NCI-H524 treated with DMSO at 0.1 percent for 48 hours (cell line): ENCODE measurements around the gene ASB4.
"Not testable (repeated sequence)": the region's sequence is repeated elsewhere in the genome, so short reads cannot be mapped to it uniquely, and the experiment has no call there.

Source experiments
- DNase-seq: peaks from one replicate; lab custom pipeline; 2025; lab: John Stamatoyannopoulos, UW

The ASB4 gene

DNA sequence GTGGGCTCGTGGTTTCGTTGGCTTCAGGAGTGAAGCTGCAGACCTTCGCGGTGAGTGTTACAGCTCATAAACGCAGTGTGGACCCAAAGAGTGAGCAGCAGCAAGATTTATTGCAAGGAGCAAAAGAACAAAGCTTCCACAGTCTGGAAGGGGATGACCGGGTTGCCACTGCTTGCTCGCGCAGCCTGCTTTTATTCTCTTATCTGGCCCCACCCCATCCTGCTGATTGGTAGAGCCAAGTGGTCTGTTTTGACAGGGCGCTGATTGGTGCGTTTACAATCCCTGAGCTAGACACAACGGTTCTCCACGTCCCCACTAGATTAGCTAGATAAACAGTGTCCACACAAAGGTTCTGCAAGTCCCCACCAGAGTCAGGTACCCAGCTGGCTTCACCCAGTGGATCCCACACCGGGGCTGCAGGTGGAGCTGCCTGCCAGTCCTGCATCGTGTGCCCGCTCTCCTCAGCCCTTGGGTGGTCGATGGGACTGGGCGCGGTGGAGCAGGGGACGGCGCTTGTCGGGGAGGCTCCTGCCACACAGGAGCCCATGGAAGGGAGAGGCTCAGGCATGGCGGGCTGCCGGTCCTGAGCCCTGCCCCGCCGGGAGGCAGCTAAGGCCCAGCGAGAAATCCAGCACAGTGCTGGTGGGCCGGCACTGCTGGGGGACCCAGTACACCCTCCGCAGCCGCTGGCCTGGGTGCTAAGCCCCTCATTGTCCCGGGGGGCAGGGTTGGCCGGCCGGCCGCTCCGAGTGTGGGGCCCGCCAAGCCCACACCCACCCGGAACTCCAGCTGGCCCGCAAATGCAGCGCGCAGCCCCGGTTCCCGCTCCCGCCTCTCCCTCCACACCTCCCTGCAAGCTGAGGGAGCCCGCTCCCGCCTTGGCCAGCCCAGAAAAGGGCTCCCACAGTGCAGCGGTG is 66.5 kb downstream of the ASB4 start:
- DNase-seq, result not testable (repeated sequence)

DNA sequence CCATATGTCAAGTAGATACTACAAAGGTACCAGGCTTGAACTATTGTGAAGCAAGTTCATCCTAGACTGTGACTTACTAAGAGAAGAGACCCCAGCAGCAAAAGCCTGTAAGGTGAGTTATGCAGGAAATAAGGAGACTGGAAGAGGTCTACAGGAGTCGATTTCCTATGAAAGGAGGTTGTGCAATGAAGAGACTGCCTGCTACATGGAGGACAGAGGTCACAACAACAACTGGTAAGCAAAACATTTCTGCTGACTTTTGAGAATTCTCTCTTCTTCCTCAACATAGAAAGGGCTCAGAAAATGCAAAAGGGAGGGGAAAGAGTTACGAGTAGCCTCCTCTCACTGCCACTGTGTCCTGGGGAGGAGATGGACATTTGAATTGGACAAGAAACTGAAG is 68.2 kb downstream of the ASB4 start:
- no peak for DNase-seq

- DNase-seq, result no peak
Observed at GRCh38 chr7:95556777-95557176, 71.0 kb downstream of the ASB4 start.

GRCh38 chr7:95558864-95559263 is 73.1 kb downstream of the ASB4 start:
- no peak for DNase-seq

DNA sequence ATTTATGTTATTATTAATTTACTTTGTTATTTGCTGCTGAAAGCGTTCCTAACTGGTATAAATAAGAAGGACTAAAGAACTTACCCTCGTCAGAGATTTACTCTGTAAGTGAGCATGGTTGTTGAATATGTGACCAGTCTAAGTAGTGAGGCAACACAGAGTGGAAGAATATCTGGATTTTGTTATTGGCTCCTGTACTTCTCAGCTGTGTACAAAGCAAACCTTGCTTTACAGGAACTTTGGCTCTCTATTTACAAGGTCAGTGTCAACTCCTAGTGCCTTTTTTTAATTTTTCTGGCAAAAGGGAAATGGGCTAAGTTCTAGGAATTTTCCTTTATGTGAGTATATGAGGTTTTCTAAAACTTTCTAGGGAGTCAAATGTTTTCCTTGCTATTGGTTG is 74.9 kb downstream of the ASB4 start:
- no peak for DNase-seq

- DNase-seq, result no peak
Observed at GRCh38 chr7:95569720-95570119, 84.0 kb downstream of the ASB4 start.

GRCh38 chr7:95577137-95577536 is 91.4 kb downstream of the ASB4 start:
- DNase-seq, result no peak

DNA sequence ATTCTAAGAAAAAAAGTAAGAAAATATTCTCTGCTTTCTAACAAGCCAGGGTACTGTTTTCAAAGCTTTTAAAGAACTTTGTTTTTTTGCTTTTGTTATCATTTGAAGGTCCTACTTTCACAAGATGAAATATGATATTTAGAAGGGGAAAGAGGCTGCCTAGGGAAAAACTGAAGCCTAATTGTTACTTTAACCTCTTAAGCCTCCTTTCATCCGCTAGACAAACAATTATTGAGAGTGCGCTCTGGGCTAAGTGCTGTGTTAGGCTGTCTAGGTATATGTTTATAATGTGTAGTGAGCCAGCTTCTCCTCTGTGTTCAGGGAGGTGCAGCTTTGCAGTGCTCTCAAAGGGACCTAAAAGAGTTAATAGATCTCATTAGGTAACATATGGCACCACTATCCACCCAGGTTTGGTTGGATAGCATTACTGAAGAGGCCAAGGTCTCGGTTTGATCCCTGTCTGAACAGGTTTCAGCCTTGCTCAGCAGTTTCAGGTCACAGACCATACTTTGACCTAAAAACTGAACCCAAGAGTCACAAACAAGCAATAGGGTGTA is 92.6 kb downstream of the ASB4 start:
- DNase-seq, result peak; percentile 98

GRCh38 chr7:95579318-95579717 is 93.6 kb downstream of the ASB4 start:
- DNase-seq, result no peak

- no peak for DNase-seq
Observed at GRCh38 chr7:95581467-95581866, 95.7 kb downstream of the ASB4 start.

- DNase-seq, result no peak
Observed at GRCh38 chr7:95582578-95583293, 97.0 kb downstream of the ASB4 start.

- DNase-seq, result no peak
Observed at GRCh38 chr7:95583834-95584621, 98.3 kb downstream of the ASB4 start.

DNA sequence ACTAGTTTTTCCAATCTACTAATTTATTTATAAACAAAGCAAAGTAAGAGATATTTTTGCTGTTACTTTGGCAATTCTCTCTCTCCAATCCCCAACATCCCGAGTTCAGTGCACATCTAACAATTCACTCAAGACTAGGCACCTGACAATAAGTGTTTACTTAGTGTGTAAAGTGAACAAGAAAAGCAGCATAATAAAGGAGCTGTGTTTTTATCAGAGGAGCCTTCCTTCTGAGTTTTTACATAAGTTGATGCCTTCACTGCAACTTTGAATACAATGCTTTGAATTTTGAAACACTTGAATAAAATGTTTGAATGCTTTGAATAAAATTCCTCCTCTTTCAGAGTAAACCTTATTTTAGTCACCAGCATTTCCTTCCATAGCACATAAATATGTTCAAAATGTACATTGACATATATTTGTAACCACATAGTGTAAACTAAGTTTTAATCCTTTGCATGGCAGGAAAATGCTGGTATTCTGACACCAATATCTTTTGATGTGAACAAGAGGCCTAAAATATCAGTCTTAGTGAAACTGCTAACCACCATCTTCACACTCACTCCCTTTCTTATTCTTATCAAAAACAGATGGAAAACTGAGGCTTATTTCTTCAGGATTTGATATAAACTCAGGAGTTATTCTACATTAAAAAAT is 99.2 kb downstream of the ASB4 start:
- no peak for DNase-seq

DNA sequence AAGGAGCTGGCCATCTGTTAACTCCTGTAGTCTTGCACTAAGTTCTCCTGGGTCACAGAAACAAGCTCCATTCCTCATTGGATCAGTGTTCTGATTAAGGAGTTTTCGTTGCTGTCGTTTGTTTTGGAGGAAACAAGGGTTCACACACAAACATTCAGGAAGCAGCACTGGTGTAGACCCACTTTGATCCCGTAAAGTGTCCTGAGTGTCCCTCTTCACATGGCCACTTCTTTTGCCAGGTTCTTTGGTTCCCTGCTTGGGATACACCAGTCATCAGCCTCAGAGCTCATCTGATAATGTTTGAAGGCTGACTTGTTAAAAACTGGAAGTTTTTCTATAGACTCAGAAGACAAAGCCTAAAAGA is 99.7 kb downstream of the ASB4 start:
- DNase-seq, result no peak

DNA sequence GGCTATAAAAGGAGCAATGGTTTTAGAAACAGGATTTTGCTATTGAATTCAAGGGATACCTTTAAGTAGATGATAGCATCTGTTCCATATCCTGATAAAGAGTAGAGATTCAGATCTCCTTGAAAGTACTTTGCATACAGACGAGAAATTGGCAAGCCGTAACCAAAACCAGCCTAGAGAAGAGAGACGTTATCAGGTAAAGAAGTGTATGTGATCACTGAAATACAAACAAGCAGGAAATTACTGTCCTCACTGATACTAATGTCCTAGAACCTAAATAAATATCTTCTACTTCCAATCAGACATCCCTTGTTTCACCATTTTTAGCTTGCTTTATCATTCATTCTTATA is 101.2 kb downstream of the ASB4 start:
- peak; percentile 19 for DNase-seq

DNA sequence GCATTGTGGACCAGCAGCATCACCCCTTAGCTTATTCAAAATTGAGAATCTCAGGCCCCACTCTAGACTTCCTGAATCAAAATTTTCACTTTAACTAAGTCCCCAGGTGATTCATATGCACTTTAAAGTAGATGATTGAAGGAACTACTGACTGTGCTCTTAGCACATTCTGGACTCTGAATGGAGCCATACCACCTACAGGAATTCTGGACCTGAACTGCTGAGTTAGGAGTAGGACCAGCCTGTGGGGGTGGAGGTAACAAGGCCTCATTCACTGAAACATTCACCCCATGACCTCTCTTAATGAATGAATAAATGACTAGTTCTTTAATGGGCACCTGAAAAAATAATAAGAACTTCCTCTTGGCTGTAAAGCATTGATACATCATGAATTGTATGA is 103.3 kb downstream of the ASB4 start:
- DNase-seq, result no peak

DNA sequence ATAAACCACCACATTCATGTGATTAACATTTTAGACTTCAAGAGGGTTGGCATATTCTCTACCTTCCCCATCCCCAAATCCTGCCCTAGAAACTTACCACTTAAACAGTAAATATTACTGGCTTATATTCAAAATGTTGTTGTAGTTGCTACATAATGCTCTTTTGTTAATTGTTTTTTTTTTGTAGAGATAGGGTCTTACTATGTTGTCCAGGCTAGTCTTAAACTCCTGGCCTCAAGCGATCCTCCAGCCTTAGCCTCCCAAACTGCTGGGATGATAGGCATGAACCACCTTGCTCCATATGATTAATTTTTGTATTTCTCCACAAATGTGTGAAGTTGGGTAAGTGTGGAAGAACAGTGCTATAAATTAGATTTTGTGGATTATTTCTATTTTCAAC is 104.0 kb downstream of the ASB4 start:
- DNase-seq, result no peak
